Upper lobe of left lung (tissue), 6 donors: ENCODE data around the gene SEPTIN10. TPM values are rescaled to one million over a fixed set of nuclear protein-coding genes. Genes with fewer than 3 reads are reported as not detected.

Source experiments
- ATAC-seq, 2 donors: fragments of 200-7000 bp; cut with Tn5 transposase; one replicate each; pipeline ENCODE4 v1.9.1; 2022; ENCODE audit warnings: mild to moderate bottlenecking in 2 of 2, moderate library complexity in 2 of 2; ENCODE audit not compliant: low FRiP score in 2 of 2
- DNase-seq, 2 donors: peaks; one replicate each; pipeline ENCODE4 v3.0.0-alpha.2; 2019 to 2020
- H3K27ac ChIP-seq, 4 donors: fragments of 200-600 bp; sonication (generic); one replicate each; pipeline ENCODE4 v1.5.1; 2016 to 2019
- H3K27me3 ChIP-seq, 4 donors: fragments of 200-600 bp; sonication (generic); one replicate each; pipeline ENCODE4 v1.5.1; 2017 to 2019
- H3K36me3 ChIP-seq, 4 donors: fragments of 200-600 bp; sonication (generic); one replicate each; pipeline ENCODE4 v1.5.1; 2016 to 2019
- H3K4me1 ChIP-seq, 4 donors: fragments of 200-600 bp; sonication (generic); one replicate each; pipeline ENCODE4 v1.5.1; 2018 to 2019
- H3K4me3 ChIP-seq, 4 donors: fragments of 200-600 bp; sonication (generic); one replicate each; pipeline ENCODE4 v1.5.1; 2017 to 2019; ENCODE audit warnings: mild to moderate bottlenecking in 2 of 4, moderate library complexity in 1 of 4
- H3K9me3 ChIP-seq, 4 donors: fragments of 200-600 bp; sonication (generic); one replicate each; pipeline ENCODE4 v1.5.1; 2018 to 2019
- CTCF ChIP-seq, 6 experiments: fragments of 450-650 bp in 4 of 6; fragments of 200-600 bp in 2 of 6; sonication (generic) in 2 of 6; IDR thresholded peaks; one replicate each; pipeline ENCODE4 v1.5.1; 2016 to 2019; ENCODE audit warnings: antibody characterized with exemption in 6 of 6
- EP300 ChIP-seq, 4 donors: sonication (generic); formaldehyde crosslinking; IDR thresholded peaks; one replicate each; pipeline ENCODE4 v1.5.1; 2017; ENCODE audit warnings: antibody characterized with exemption in 4 of 4, control low read depth in 2 of 4
- POLR2A ChIP-seq, 4 donors: fragments of 450-650 bp; IDR thresholded peaks; one replicate each; pipeline ENCODE4 v1.5.1; 2016 to 2017; ENCODE audit warnings: antibody characterized with exemption in 4 of 4, mild to moderate bottlenecking in 2 of 4
- POLR2AphosphoS5 ChIP-seq, 2 donors: sonication (generic); formaldehyde crosslinking; IDR thresholded peaks; one replicate each; pipeline ENCODE4 v1.5.1; 2017; ENCODE audit warnings: antibody characterized with exemption in 2 of 2
- WGBS, 2 donors: methylation state at CpG; one replicate each; pipeline ENCODE4 v1.1.5; 2017 to 2018; 5-methylcytosine and 5-hydroxymethylcytosine counted together
- total RNA-seq, 6 donors: library from RNA; depleted of rRNA in 4 of 6; stranded (reverse); fragments of >200 nt in 4 of 6; gene quantifications; one replicate each; pipeline versions ENCODE4 v1.1.0 to v1.2.1, GENCODE V29; 2016 to 2021
- donor health status: DM: no; HTN: no; CAD: no; lungs with moderate emphysema.
- donor health status: DM: no; HTN: yes; CAD: no; lungs with severe emphysema.

The SEPTIN10 gene
- total RNA-seq, 6 donors from 2014 or later, result 60.8 to 135 (median 88.5) TPM

- Histone ChIP-seq H3K27me3 (no peaks in the 10 kb centered on the region), H3K4me3 (no peak overlapping the region), H3K27ac (no peak overlapping the region), H3K4me1 (peaks cover 0 to 9% (median 6%) of the 10 kb centered on the region in 4 donors), H3K36me3 (no peaks in the 10 kb centered on the region), H3K9me3 (no peaks in the 10 kb centered on the region)
- peak in 1 of 2 donors; percentile 22 for TF ChIP-seq POLR2AphosphoS5 (IDR thresholded peaks at IDR 0.05)
- TF ChIP-seq EP300 (IDR thresholded peaks at IDR 0.05), result no peak
- DNase-seq (peak in 1 of 2 donors; percentile 83), ATAC-seq (peak; percentile 44 to 88)
- WGBS, 2 donors, result 67 to 73% methylated on average over 5 of the region's 5 CpGs
Observed at GRCh38 chr2:109604597-109604996, 9.2 kb downstream of the SEPTIN10 start.

- H3K4me1 ChIP-seq, result peaks cover 0 to 6% (median 1%) of the 10 kb centered on the region in 4 donors
- no peaks in the 10 kb centered on the region for H3K36me3 ChIP-seq
- no peaks in the 10 kb centered on the region for H3K27me3 ChIP-seq
- no peak overlapping the region for H3K27ac ChIP-seq
- H3K9me3 ChIP-seq, result no peaks in the 10 kb centered on the region
- no peak overlapping the region for H3K4me3 ChIP-seq
- 88 to 91% methylated on average over 3 of the region's 3 CpGs for WGBS, 2 donors
- DNase-seq (no peak), ATAC-seq (no peak)
- TF ChIP-seq POLR2AphosphoS5 (IDR thresholded peaks at IDR 0.05), result no peak
- TF ChIP-seq CTCF (IDR thresholded peaks at IDR 0.05), result no peak
- no peak for TF ChIP-seq EP300 (IDR thresholded peaks at IDR 0.05)
- no peak for TF ChIP-seq POLR2A (IDR thresholded peaks at IDR 0.05)
Observed at GRCh38 chr2:109602617-109603188, 11.1 kb downstream of the SEPTIN10 start.

GRCh38 chr2:109601783-109602182 is 12.0 kb downstream of the SEPTIN10 start:
- Histone ChIP-seq H3K36me3 (no peaks in the 10 kb centered on the region), H3K27me3 (no peaks in the 10 kb centered on the region), H3K4me3 (no peak overlapping the region), H3K9me3 (no peaks in the 10 kb centered on the region), H3K27ac (no peak overlapping the region), H3K4me1 (peaks cover 0 to 6% (median 1%) of the 10 kb centered on the region in 4 donors)
- TF ChIP-seq CTCF (IDR thresholded peaks at IDR 0.05) (no peak), EP300 (IDR thresholded peaks at IDR 0.05) (no peak), POLR2AphosphoS5 (IDR thresholded peaks at IDR 0.05) (no peak)
- ATAC-seq (no peak), DNase-seq (no peak)
- WGBS, 2 donors, result 75 to 79% methylated on average over 6 of the region's 6 CpGs

- ATAC-seq (no peak), DNase-seq (no peak)
- H3K27ac ChIP-seq, result no peak overlapping the region
- H3K9me3 ChIP-seq, result no peaks in the 10 kb centered on the region
- WGBS, 2 donors, result 82 to 85% methylated on average over 3 of the region's 3 CpGs
- H3K4me3 ChIP-seq, result no peak overlapping the region
- no peaks in the 10 kb centered on the region for H3K4me1 ChIP-seq
- H3K27me3 ChIP-seq, result no peaks in the 10 kb centered on the region
- TF ChIP-seq POLR2AphosphoS5 (IDR thresholded peaks at IDR 0.05) (no peak), EP300 (IDR thresholded peaks at IDR 0.05) (no peak), CTCF (IDR thresholded peaks at IDR 0.05) (no peak), POLR2A (IDR thresholded peaks at IDR 0.05) (no peak)
- no peaks in the 10 kb centered on the region for H3K36me3 ChIP-seq
Observed at GRCh38 chr2:109597283-109597682, 16.5 kb downstream of the SEPTIN10 start.

- Histone ChIP-seq H3K9me3 (no peaks in the 10 kb centered on the region), H3K4me3 (no peak overlapping the region), H3K4me1 (peaks cover 0 to 3% (median 0%) of the 10 kb centered on the region in 4 donors), H3K36me3 (no peaks in the 10 kb centered on the region), H3K27me3 (no peaks in the 10 kb centered on the region), H3K27ac (no peak overlapping the region)
- no peak for DNase-seq
- TF ChIP-seq POLR2AphosphoS5 (IDR thresholded peaks at IDR 0.05), result no peak
- TF ChIP-seq CTCF (IDR thresholded peaks at IDR 0.05), result no peak
- 90 to 92% methylated on average over 4 of the region's 4 CpGs for WGBS, 2 donors
- no peak for ATAC-seq
Observed at GRCh38 chr2:109595644-109596043, 18.1 kb downstream of the SEPTIN10 start.
